Neural progenitor cell (in vitro differentiated cells): Measurements from ENCODE around the gene GPR161.

Source experiments
- EZH2phosphoT487 ChIP-seq: fragments of 200-600 bp; sonication (generic); IDR thresholded peaks from 2 replicates; pipeline ENCODE4 v1.6.1; 2017; ENCODE audit warnings: antibody characterized with exemption
- TF ChIP-seq, protein P1 (sequence below): fragments of 200-600 bp; sonication (generic); IDR thresholded peaks from 2 replicates; pipeline ENCODE4 v1.5.1; 2017; ENCODE audit warnings: antibody characterized with exemption, mild to moderate bottlenecking

DNA sequence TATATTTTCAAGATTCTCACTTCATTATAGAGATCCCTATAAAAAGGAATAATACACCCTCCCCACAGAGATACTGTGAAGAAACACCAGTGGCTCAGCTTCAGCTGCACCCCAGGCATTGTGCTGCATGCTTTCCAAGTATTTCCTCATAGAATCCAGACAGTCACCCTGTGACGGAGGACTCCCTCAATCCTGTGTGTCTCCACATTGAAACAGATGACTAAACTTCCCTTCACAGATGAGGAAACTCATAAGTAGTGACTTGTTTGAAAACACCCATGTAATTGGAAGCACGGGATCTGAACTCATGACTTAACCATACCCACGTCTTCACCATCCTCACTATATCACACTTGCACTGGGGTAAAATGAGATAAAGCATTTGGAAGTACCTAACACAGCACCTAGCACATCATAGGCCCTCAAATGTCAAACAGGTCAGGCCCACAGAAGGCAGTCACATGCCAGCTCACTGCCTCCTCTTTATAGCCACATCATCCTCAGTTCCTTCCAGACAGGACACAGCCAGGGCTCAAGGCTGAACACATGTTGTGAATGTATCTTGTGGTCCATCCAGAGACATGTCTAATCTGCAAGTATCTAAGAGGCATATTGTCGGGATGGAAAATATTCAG, 55.2 kb downstream of the GPR161 start:
- TF ChIP-seq, protein P1, sequence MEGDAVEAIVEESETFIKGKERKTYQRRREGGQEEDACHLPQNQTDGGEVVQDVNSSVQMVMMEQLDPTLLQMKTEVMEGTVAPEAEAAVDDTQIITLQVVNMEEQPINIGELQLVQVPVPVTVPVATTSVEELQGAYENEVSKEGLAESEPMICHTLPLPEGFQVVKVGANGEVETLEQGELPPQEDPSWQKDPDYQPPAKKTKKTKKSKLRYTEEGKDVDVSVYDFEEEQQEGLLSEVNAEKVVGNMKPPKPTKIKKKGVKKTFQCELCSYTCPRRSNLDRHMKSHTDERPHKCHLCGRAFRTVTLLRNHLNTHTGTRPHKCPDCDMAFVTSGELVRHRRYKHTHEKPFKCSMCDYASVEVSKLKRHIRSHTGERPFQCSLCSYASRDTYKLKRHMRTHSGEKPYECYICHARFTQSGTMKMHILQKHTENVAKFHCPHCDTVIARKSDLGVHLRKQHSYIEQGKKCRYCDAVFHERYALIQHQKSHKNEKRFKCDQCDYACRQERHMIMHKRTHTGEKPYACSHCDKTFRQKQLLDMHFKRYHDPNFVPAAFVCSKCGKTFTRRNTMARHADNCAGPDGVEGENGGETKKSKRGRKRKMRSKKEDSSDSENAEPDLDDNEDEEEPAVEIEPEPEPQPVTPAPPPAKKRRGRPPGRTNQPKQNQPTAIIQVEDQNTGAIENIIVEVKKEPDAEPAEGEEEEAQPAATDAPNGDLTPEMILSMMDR: no peak
- no peak for TF ChIP-seq EZH2phosphoT487
